Left lung (tissue), 10 donors: ENCODE measurements around the gene PCSK6. TPM values are rescaled to one million over a fixed set of nuclear protein-coding genes. Genes with fewer than 3 reads are reported as not detected.
"Not testable (repeated sequence)": the region's sequence is repeated elsewhere in the genome, so short reads cannot be mapped to it uniquely, and the experiment has no call there.

ENCODE experiments used
- ATAC-seq: fragments of 200-7000 bp; cut with Tn5 transposase; one replicate; pipeline ENCODE4 v1.9.1; 2020; ENCODE audit warnings: moderate library complexity
- DNase-seq, 4 donors: peaks; one replicate each; pipeline ENCODE4 v3.0.0-alpha.2; 2013 to 2020
- H3K27ac ChIP-seq, 2 donors: fragments of 200-600 bp; sonication (generic) in 1 of 2; one replicate each; pipeline versions ENCODE4 v1.5.0 to v1.8.0; 2020 to 2021
- H3K27me3 ChIP-seq, 2 donors: fragments of 200-600 bp; sonication (generic) in 1 of 2; one replicate each; pipeline versions ENCODE4 v1.5.0 to v1.8.0; 2020 to 2021
- H3K36me3 ChIP-seq, 2 donors: fragments of 200-600 bp; sonication (generic) in 1 of 2; one replicate each; pipeline versions ENCODE4 v1.5.0 to v1.8.0; 2020 to 2021
- H3K4me1 ChIP-seq, 2 donors: fragments of 200-600 bp; one replicate each; pipeline ENCODE4 v1.8.0; 2021
- H3K4me3 ChIP-seq, 2 donors: fragments of 200-600 bp; sonication (generic) in 1 of 2; one replicate each; pipeline versions ENCODE4 v1.5.0 to v1.8.0; 2020 to 2021; ENCODE audit warnings: mild to moderate bottlenecking in 1 of 2
- H3K9me3 ChIP-seq, 2 donors: fragments of 200-600 bp; sonication (generic) in 1 of 2; one replicate each; pipeline versions ENCODE4 v1.5.0 to v1.8.0; 2020 to 2021
- intact Hi-C, 2 donors: fragments of 100-400 bp; cut with DNase I; formaldehyde crosslinking; loops; one replicate each; pipeline versions ENCODE4 v1.11.2 to v1.14.2; 2022
- polyA plus RNA-seq, 6 donors: library from polyadenylated mRNA; unstranded; fragments of 120-200 nt; gene quantifications; one replicate each; pipeline ENCODE4 v1.2.1, GENCODE V29; 2013; ENCODE audit not compliant: insufficient read length in 6 of 6
- total RNA-seq, 2 donors: library from RNA; stranded (reverse); fragmentation: NEBNext Ultra II Directional; extraction: Animal tissue kit (Norgen Biotek cat#: 25700); gene quantifications; one replicate each; pipeline ENCODE4 v1.2.1, GENCODE V29; 2021
- TF ChIP-seq, protein P1 (sequence below), 2 donors: fragments of 200-600 bp; sonication (generic) in 1 of 2; IDR thresholded peaks; one replicate each; pipeline versions ENCODE4 v1.5.0 to v1.8.0; 2021; ENCODE audit warnings: antibody characterized with exemption in 2 of 2
- donor health status: DM: no; HTN: yes; CAD: no.
- donor health status: DM: no; HTN: no; CAD: no.

The PCSK6 gene
- total and polyA plus RNA-seq, 8 donors: 7.7 to 25.7 (median 22.8) TPM

DNA sequence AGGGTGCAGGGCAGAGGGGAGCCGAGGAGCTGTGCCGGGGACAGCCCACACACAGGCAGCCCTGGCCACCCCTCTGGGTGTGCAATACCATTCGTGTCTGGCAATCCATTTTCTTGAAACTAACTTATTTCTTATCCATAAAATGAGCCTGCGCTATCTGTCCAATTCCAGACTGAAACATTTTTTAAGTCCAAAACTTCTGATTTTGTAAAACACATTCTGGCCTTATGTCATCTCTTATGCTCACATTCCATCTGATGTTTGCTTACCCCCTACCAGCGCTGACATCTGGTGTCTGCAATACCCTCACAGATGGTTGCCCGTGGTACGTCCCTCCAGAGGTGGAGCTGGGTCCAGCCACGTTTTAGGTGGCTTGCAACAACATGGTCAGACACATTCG lies 31.8 kb downstream of the PCSK6 start:
- intact Hi-C loops: no loop called here
- Histone ChIP-seq H3K4me3 (no peak overlapping the region), H3K36me3 (no peaks in the 10 kb centered on the region), H3K4me1 (peaks cover 0 to 28% of the 10 kb centered on the region in 2 donors), H3K9me3 (no peaks in the 10 kb centered on the region), H3K27me3 (no peaks in the 10 kb centered on the region), H3K27ac (no peak overlapping the region)
- ATAC-seq (no peak), DNase-seq (no peak)
- TF ChIP-seq, protein P1, sequence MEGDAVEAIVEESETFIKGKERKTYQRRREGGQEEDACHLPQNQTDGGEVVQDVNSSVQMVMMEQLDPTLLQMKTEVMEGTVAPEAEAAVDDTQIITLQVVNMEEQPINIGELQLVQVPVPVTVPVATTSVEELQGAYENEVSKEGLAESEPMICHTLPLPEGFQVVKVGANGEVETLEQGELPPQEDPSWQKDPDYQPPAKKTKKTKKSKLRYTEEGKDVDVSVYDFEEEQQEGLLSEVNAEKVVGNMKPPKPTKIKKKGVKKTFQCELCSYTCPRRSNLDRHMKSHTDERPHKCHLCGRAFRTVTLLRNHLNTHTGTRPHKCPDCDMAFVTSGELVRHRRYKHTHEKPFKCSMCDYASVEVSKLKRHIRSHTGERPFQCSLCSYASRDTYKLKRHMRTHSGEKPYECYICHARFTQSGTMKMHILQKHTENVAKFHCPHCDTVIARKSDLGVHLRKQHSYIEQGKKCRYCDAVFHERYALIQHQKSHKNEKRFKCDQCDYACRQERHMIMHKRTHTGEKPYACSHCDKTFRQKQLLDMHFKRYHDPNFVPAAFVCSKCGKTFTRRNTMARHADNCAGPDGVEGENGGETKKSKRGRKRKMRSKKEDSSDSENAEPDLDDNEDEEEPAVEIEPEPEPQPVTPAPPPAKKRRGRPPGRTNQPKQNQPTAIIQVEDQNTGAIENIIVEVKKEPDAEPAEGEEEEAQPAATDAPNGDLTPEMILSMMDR (IDR thresholded peaks at IDR 0.05): no peak

- ATAC-seq: no peak
- H3K27ac ChIP-seq: peak overlapping the region in 1 of 2 donors; percentile 70
- intact Hi-C loops: no loop called here
- no peaks in the 10 kb centered on the region for H3K36me3 ChIP-seq
- no peaks in the 10 kb centered on the region for H3K9me3 ChIP-seq
- no peaks in the 10 kb centered on the region for H3K27me3 ChIP-seq
- H3K4me1 ChIP-seq: peaks cover 2 to 43% of the 10 kb centered on the region in 2 donors
- no peak overlapping the region for H3K4me3 ChIP-seq
- TF ChIP-seq, protein P1 (IDR thresholded peaks at IDR 0.05): no peak
- no peak for DNase-seq
Measured at GRCh38 chr15:101456057-101456739, 33.3 kb downstream of the PCSK6 start.

DNA sequence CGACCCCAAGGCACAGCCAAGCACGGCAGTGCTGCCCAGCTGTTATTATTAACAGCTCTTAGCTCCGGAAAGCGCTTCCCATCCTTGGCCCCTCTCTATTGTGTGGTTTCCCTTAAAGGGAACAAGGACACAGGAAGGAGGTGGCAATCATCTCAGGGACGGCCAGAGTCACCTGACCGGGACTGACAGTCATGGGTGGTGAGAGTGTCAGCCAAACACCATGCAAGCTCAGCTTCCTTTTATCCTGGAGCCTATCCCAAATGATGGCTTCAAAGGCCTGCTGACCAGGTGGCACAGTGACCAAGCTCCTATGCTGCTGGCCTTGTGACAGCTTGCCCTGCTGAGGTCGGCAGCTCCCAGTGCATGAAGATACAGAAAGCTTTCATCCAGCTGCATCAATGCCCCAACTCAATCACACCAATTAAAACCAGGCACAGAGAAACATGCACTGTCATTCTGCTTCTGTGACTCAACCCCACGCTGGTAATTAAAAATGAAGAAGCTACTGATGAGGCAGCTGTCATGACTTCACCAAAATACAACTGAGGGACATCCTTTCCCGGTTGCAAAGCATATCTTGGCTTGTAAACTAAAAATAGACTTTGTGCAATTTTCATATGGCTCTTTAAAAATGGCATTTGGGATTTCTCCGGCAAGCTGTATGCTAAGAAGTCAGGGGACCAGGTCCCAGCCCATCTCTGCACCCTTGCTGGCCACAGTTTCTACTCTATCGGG lies 34.0 kb downstream of the PCSK6 start:
- Histone ChIP-seq H3K27ac (peak overlapping the region in 1 of 2 donors; percentile 70), H3K4me3 (no peak overlapping the region), H3K27me3 (no peaks in the 10 kb centered on the region), H3K9me3 (no peaks in the 10 kb centered on the region), H3K36me3 (no peaks in the 10 kb centered on the region), H3K4me1 (peaks cover 6 to 50% of the 10 kb centered on the region in 2 donors)
- intact Hi-C loops: no loop called here
- ATAC-seq: peak; percentile 42
- TF ChIP-seq, protein P1 (IDR thresholded peaks at IDR 0.05): no peak
- DNase-seq: peak in 2 of 4 donors; percentile 29 to 63

DNA sequence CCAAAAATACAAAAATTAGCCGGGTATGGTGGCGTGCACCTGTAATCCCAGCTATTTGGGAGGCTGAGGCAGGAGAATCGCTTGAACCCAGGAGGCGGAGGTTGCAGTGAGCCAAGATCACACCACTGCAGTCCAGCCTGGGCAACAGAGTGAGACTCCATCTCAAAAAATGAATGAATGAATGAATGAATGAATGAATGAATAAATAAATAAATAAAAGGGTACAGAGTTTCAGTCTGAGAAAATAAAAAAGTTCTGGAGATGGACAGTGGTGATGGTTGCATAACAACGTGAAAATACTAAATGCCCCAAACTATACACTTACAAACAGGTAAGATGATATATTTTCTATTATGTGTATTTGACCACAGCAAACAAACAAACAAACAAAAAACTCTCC lies 34.7 kb downstream of the PCSK6 start:
- H3K36me3 ChIP-seq, H3K9me3 ChIP-seq, H3K27me3 ChIP-seq, H3K4me3 ChIP-seq, DNase-seq, intact Hi-C loops, ATAC-seq: not testable (repeated sequence)
- Histone ChIP-seq H3K27ac (peak overlapping the region in 1 of 2 donors; percentile 70), H3K4me1 (peaks cover 6 to 52% of the 10 kb centered on the region in 2 donors)

DNA sequence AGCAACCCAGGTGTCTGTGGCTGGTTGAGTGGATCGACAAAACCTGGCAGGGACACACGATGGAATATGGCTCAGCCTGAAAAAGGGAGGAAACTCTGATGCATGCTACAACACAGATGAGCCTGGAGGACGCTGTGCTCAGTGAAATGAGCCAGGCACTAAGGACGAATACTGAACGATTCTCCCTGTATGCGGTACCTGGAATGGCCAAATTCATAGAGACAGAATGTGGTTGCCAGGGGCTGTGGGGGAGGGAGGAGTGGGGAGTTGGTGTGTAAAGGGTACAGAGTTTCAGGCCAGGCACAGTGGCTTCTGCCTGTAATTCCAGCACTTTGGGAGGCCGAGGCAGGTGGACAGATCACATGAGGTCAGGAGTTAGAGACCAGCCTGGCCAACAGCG lies 35.1 kb downstream of the PCSK6 start:
- no peaks in the 10 kb centered on the region for H3K9me3 ChIP-seq
- ATAC-seq (no peak), DNase-seq (no peak)
- H3K4me1 ChIP-seq: peaks cover 6 to 52% of the 10 kb centered on the region in 2 donors
- intact Hi-C loops: no loop called here
- no peak overlapping the region for H3K4me3 ChIP-seq
- no peaks in the 10 kb centered on the region for H3K27me3 ChIP-seq
- TF ChIP-seq, protein P1 (IDR thresholded peaks at IDR 0.05): no peak
- H3K27ac ChIP-seq: no peak overlapping the region
- no peaks in the 10 kb centered on the region for H3K36me3 ChIP-seq
